22Rv1 (cell line): Measurements from ENCODE around the gene CEND1.

Source experiments
- CTCF ChIP-seq: fragments of 450-650 bp; IDR thresholded peaks from 2 replicates; pipeline ENCODE4 v1.5.1; 2017; ENCODE audit warnings: mild to moderate bottlenecking
- ZFX ChIP-seq: fragments of 450-650 bp; IDR thresholded peaks from 2 replicates; pipeline ENCODE4 v1.6.1; 2017; ENCODE audit warnings: antibody characterized with exemption, borderline replicate concordance

GRCh38 chr11:787084-787675 lies 2.7 kb downstream of the CEND1 start:
- TF ChIP-seq CTCF (no peak), ZFX (no peak)
